Nephron (organoid): ENCODE measurements around the gene LMBRD1.

Experiments
- H3K27ac Mint-ChIP-seq, 3 experiments: 2 replicates each; pipeline ENCODE4 v1.8.0; 2020; ENCODE audit warnings: mixed read lengths in 3 of 3, mild to moderate bottlenecking in 2 of 3, moderate library complexity in 1 of 3
- H3K27me3 Mint-ChIP-seq: 2 replicates; pipeline ENCODE4 v1.8.0; 2021; ENCODE audit warnings: low read depth, mild to moderate bottlenecking, moderate library complexity, mixed read lengths
- H3K36me3 Mint-ChIP-seq: 2 replicates; pipeline ENCODE4 v1.8.0; 2020; ENCODE audit warnings: low read depth, mixed read lengths
- H3K4me1 Mint-ChIP-seq: 2 replicates; pipeline ENCODE4 v1.8.0; 2020; ENCODE audit warnings: mixed read lengths
- H3K4me3 Mint-ChIP-seq, 3 experiments: 2 replicates each; pipeline ENCODE4 v1.8.0; 2020; ENCODE audit warnings: mild to moderate bottlenecking in 3 of 3, mixed read lengths in 3 of 3, moderate library complexity in 2 of 3
- H3K9me3 Mint-ChIP-seq: 2 replicates; pipeline ENCODE4 v1.8.0; 2020; ENCODE audit warnings: mixed read lengths
- CTCF ChIP-seq, 3 experiments: fragments of 200-600 bp; sonication (generic); IDR thresholded peaks; one replicate each; pipeline ENCODE4 v1.5.0; 2021; ENCODE audit warnings: antibody characterized with exemption in 3 of 3; ENCODE audit not compliant: unreplicated experiment in 3 of 3

Gene LMBRD1

DNA sequence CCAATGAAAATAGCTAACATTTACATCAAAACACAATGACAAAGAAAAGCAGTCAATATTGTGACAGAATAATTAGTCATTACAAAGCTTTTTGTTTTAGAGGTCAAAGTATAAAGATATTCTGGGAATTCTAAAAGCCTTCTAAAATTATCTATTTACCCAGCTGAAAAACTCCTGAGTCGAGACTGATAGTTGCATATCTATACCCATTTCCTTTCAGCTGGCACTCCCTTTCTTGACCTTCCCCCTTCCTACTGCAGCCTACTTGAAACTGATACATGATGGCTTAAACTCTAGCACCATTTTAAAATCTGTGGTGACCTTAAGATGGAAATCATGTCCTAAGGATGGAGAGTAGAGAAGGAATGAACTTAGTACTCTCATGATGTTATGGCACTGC lies 38.6 kb downstream of the LMBRD1 start:
- no peak overlapping the region for H3K4me3 Mint-ChIP-seq
- H3K27ac Mint-ChIP-seq, result no peak overlapping the region
- peaks cover 16% of the 10 kb centered on the region for H3K9me3 Mint-ChIP-seq
- no peaks in the 10 kb centered on the region for H3K4me1 Mint-ChIP-seq
- H3K27me3 Mint-ChIP-seq, result no peaks in the 10 kb centered on the region
- no peak for TF ChIP-seq CTCF (IDR thresholded peaks at IDR 0.05; ENCODE audit: unreplicated experiment in 3 of 3)
- peaks cover 40% of the 10 kb centered on the region for H3K36me3 Mint-ChIP-seq

DNA sequence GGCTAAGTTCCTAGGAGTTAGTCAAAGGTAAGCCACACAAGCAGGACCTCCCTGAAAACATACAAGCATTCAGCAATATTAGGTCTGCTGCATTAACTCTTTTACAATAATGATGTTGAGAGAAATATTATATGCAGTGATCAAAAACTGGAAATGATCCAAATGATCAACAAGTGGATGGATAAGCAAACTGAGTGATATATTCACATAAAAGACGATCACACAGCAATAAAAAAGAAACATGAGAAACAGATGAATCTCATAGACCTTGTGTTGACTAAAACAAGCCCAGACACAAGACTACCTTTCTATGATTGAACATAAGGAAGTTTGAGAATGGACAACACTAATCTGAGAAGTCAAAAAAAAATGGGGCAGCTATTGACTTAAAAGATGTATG lies 39.9 kb downstream of the LMBRD1 start:
- TF ChIP-seq CTCF (IDR thresholded peaks at IDR 0.05; ENCODE audit: unreplicated experiment in 3 of 3), result no peak
- no peaks in the 10 kb centered on the region for H3K27me3 Mint-ChIP-seq
- H3K9me3 Mint-ChIP-seq, result peaks cover 14% of the 10 kb centered on the region
- H3K27ac Mint-ChIP-seq, result no peak overlapping the region
- H3K4me1 Mint-ChIP-seq, result no peaks in the 10 kb centered on the region
- no peak overlapping the region for H3K4me3 Mint-ChIP-seq
- H3K36me3 Mint-ChIP-seq, result peaks cover 37% of the 10 kb centered on the region

DNA sequence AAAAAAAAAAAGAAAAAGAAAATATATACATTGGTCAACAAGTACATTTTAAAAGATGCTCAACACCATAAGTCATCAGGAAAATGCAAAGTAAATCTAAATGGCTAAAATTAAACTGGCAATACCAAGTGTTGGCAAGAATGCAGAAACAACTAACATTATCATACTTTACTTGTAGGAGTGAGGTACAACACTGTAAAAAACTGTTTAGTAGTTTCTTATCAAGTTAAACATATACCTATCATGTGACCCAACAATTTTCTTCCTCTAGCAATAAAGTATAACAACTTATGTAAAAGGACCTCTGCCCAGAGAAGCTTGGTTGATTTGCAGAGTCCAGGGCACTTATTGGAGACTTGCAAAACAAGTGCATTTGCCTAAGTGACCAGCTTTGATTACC lies 40.4 kb downstream of the LMBRD1 start:
- H3K27ac Mint-ChIP-seq, result no peak overlapping the region
- H3K36me3 Mint-ChIP-seq, result peaks cover 32% of the 10 kb centered on the region
- no peaks in the 10 kb centered on the region for H3K4me1 Mint-ChIP-seq
- H3K27me3 Mint-ChIP-seq, result no peaks in the 10 kb centered on the region
- H3K4me3 Mint-ChIP-seq, result no peak overlapping the region
- H3K9me3 Mint-ChIP-seq, result peaks cover 14% of the 10 kb centered on the region
- no peak for TF ChIP-seq CTCF (IDR thresholded peaks at IDR 0.05; ENCODE audit: unreplicated experiment in 3 of 3)

GRCh38 chr6:69735027-69735426 lies 61.8 kb downstream of the LMBRD1 start:
- H3K27ac Mint-ChIP-seq, result no peak overlapping the region
- no peak overlapping the region for H3K4me3 Mint-ChIP-seq
- H3K27me3 Mint-ChIP-seq, result no peaks in the 10 kb centered on the region
- H3K36me3 Mint-ChIP-seq, result peaks cover 19% of the 10 kb centered on the region
- no peak for TF ChIP-seq CTCF (IDR thresholded peaks at IDR 0.05; ENCODE audit: unreplicated experiment in 3 of 3)
- no peaks in the 10 kb centered on the region for H3K4me1 Mint-ChIP-seq
- H3K9me3 Mint-ChIP-seq, result no peaks in the 10 kb centered on the region

DNA sequence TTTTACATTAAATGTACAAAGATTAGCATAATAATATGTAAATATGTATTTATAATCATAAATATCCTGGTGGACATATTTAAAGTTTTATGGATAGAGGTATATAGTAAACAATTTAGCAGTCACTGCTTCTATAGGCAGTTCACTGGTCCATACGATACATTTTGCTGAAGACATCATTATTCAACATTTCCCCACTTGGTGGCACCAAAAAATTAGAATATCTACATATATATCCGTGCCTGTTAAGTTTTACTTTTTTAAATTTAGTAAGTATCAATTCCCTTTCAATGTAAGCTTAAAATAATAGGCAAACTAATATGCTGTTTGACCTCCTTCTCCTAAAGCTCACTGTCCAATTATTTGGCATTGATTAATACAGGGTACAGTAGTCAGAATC lies 64.2 kb downstream of the LMBRD1 start:
- H3K4me3 Mint-ChIP-seq, result no peak overlapping the region

More for the DNA sequence above, 64.2 kb downstream of the LMBRD1 start:
- Mint-ChIP-seq H3K9me3 (no peaks in the 10 kb centered on the region), H3K27me3 (no peaks in the 10 kb centered on the region), H3K4me1 (no peaks in the 10 kb centered on the region), H3K27ac (no peak overlapping the region), H3K36me3 (peaks cover 22% of the 10 kb centered on the region)
- peak; percentile 21 to 34 (median 25) for TF ChIP-seq CTCF (IDR thresholded peaks at IDR 0.05; ENCODE audit: unreplicated experiment in 3 of 3)
